ENCODE measurements around the gene GINS3.

GRCh38 chr16:58454178-58454577 lies 61.9 kb downstream of the GINS3 start:
- no peak for TF ChIP-seq POLR2A (IDR thresholded peaks at IDR 0.05)
- TF ChIP-seq POLR2AphosphoS5 (IDR thresholded peaks at IDR 0.05), result no peak

Data from suprapubic skin (tissue), 4 donors.